Measurements from ENCODE around the gene AFF3. TPM values are rescaled to one million over a fixed set of nuclear protein-coding genes. Genes with fewer than 3 reads are reported as not detected.

The AFF3 gene
- polyA plus RNA-seq, 1 donor (not counting 4 experiments of a cell fraction or from before 2014, with no cell fraction given), result not detected

DNA sequence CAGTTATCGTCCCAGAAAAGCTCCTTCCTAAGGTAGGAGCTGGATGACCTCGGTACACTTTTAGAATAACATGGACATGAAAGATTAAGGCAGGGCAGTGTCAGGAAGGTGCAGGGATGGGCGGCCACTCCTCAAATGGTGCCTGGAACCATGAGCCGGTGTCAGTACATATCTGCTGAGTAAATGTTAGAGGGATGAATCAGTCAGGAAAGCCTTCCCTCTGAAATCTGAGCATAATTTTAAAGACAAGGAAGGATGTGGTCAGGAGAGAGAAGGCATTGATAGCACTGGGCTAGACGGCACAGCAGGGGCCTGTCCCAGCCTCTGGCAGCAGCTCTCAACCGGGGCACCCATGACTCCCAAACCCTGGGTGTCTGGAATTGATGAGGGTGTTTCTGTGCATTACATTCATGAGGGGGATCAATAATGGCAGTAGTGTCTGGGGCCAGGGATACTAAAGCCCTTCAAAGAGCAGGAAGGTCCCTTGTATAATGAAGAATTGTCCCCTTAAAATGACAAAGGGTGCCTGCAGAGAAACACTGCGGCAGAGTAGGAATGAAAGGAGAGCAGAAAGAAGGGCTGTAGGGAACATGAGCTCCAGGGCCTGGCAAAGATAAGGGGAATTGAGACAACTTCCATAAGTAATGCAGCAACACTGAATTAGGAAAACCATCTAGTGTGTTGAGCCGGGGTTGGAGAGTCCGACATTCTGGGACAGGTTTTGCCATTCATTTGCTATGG, 490.3 kb downstream of the AFF3 start:
- H3K36me3 ChIP-seq (ENCODE audit: control insufficient read depth in 2 of 2, extremely low read depth in 1 of 2, insufficient read depth in 2 of 2, low read length in 2 of 2), result no peaks in the 10 kb centered on the region
- no peak for TF ChIP-seq EZH2 (IDR thresholded peaks at IDR 0.05; ENCODE audit: low read length)
- TF ChIP-seq, protein P1, sequence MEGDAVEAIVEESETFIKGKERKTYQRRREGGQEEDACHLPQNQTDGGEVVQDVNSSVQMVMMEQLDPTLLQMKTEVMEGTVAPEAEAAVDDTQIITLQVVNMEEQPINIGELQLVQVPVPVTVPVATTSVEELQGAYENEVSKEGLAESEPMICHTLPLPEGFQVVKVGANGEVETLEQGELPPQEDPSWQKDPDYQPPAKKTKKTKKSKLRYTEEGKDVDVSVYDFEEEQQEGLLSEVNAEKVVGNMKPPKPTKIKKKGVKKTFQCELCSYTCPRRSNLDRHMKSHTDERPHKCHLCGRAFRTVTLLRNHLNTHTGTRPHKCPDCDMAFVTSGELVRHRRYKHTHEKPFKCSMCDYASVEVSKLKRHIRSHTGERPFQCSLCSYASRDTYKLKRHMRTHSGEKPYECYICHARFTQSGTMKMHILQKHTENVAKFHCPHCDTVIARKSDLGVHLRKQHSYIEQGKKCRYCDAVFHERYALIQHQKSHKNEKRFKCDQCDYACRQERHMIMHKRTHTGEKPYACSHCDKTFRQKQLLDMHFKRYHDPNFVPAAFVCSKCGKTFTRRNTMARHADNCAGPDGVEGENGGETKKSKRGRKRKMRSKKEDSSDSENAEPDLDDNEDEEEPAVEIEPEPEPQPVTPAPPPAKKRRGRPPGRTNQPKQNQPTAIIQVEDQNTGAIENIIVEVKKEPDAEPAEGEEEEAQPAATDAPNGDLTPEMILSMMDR (optimal IDR thresholded peaks at IDR 0.05 in 1 of 3, IDR thresholded peaks at IDR 0.05 in 1 of 3, conservative IDR thresholded peaks at IDR 0.05 in 1 of 3; ENCODE audit: extremely low read depth in 1 of 3, insufficient read depth in 2 of 3, low read length in 3 of 3), result no peak
- H3K4me3 ChIP-seq (ENCODE audit: control insufficient read depth in 2 of 3, extremely low read depth in 1 of 3, insufficient read depth in 2 of 3, low read depth in 1 of 3, low read length in 3 of 3), result no peak overlapping the region
- no peak overlapping the region for H3K4me2 ChIP-seq (ENCODE audit: control insufficient read depth, extremely low read depth, insufficient read depth, low read depth, low read length)
- FAIRE-seq (no peak), DNase-seq (ENCODE audit: low read depth, low spot score) (no peak)
- H2AFZ ChIP-seq (ENCODE audit: control insufficient read depth, low read length), result no peak overlapping the region
- dilution Hi-C loops (cut with MboI; ENCODE audit: extremely low pct_ligation_motif_present, low sequenced_read_pairs), result no loop called here
- no peaks in the 10 kb centered on the region for H3K9me1 ChIP-seq (ENCODE audit: control insufficient read depth, extremely low read depth, insufficient read depth, low read length)
- H3K9ac ChIP-seq (ENCODE audit: control insufficient read depth, extremely low read depth, insufficient read depth, low read length), result no peak overlapping the region
- no peaks in the 10 kb centered on the region for H3K27me3 ChIP-seq (ENCODE audit: control insufficient read depth, extremely low read depth, insufficient read depth, low read length)
- no peaks in the 10 kb centered on the region for H3K4me1 ChIP-seq (ENCODE audit: control insufficient read depth, extremely low read depth, insufficient read depth, low read length)
- no peaks in the 10 kb centered on the region for H3K79me2 ChIP-seq (ENCODE audit: control insufficient read depth, insufficient read depth, low read length)
- no peaks in the 10 kb centered on the region for H4K20me1 ChIP-seq (ENCODE audit: control insufficient read depth, extremely low read depth, insufficient read depth, low read length)
- no peak overlapping the region for H3K27ac ChIP-seq (ENCODE audit: control insufficient read depth, insufficient read depth, low read length)
- no peaks in the 10 kb centered on the region for H3K9me3 ChIP-seq (ENCODE audit: control insufficient read depth, low read depth, low read length)

DNA sequence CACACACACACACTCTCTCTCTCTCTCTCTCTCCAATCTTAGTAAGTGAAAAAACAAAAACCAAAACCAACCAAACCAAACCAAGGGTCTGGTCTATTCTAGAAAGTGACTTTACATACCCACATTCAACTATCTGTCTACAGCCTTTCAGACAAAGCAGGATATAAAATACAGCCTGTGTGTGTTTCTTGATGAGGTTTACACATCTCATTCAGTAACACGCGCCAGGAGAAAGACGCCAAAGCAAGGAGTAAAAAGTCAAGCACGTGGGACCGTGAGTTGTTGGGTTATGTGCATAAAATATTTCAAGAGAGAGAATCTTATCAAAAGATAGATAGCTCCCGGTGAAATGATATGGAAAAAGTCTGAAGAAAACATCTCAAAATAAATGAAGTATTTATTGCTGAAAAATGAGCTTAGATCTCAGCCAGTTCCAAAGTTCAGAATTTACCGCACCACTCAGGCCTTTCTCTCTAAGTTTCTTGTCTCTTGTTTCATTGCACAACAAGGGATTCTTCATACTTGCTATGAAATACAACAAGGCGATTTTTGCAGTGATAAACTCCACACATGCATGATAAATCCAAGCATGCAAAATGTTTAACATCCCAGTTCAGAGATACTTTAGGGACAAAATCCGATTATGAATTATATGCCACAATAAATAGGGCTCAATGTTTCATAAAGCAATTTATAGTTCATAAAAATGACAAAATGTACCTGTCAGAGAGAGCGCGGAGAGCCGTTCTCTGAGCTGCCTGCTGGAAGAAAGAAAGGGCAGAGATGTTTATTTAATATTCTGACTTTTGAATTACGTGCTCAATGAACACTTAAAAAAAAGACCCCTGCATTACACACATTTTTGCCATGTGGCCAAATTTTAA, 493.2 kb downstream of the AFF3 start:
- DNase-seq (ENCODE audit: low read depth, low spot score) (no peak), FAIRE-seq (no peak)
- Histone ChIP-seq H3K9ac (ENCODE audit: control insufficient read depth, extremely low read depth, insufficient read depth, low read length) (no peak overlapping the region), H3K4me1 (ENCODE audit: control insufficient read depth, extremely low read depth, insufficient read depth, low read length) (no peaks in the 10 kb centered on the region), H3K36me3 (ENCODE audit: control insufficient read depth in 2 of 2, extremely low read depth in 1 of 2, insufficient read depth in 2 of 2, low read length in 2 of 2) (no peaks in the 10 kb centered on the region), H3K9me1 (ENCODE audit: control insufficient read depth, extremely low read depth, insufficient read depth, low read length) (no peaks in the 10 kb centered on the region), H4K20me1 (ENCODE audit: control insufficient read depth, extremely low read depth, insufficient read depth, low read length) (no peaks in the 10 kb centered on the region), H2AFZ (ENCODE audit: control insufficient read depth, low read length) (no peak overlapping the region), H3K79me2 (ENCODE audit: control insufficient read depth, insufficient read depth, low read length) (no peaks in the 10 kb centered on the region), H3K4me3 (ENCODE audit: control insufficient read depth in 2 of 3, extremely low read depth in 1 of 3, insufficient read depth in 2 of 3, low read depth in 1 of 3, low read length in 3 of 3) (no peak overlapping the region), H3K9me3 (ENCODE audit: control insufficient read depth, low read depth, low read length) (no peaks in the 10 kb centered on the region), H3K27me3 (ENCODE audit: control insufficient read depth, extremely low read depth, insufficient read depth, low read length) (no peaks in the 10 kb centered on the region), H3K27ac (ENCODE audit: control insufficient read depth, insufficient read depth, low read length) (no peak overlapping the region), H3K4me2 (ENCODE audit: control insufficient read depth, extremely low read depth, insufficient read depth, low read depth, low read length) (no peak overlapping the region)
- TF ChIP-seq, protein P1 (optimal IDR thresholded peaks at IDR 0.05 in 1 of 3, IDR thresholded peaks at IDR 0.05 in 1 of 3, conservative IDR thresholded peaks at IDR 0.05 in 1 of 3; ENCODE audit: extremely low read depth in 1 of 3, insufficient read depth in 2 of 3, low read length in 3 of 3), result no peak
- no peak for TF ChIP-seq EZH2 (IDR thresholded peaks at IDR 0.05; ENCODE audit: low read length)
- dilution Hi-C loops (cut with MboI; ENCODE audit: extremely low pct_ligation_motif_present, low sequenced_read_pairs), result no loop called here

Measured in keratinocyte (primary cell).